ENCODE results near the gene APBA3.
"Not testable (repeated sequence)": the region's sequence is repeated elsewhere in the genome, so short reads cannot be mapped to it uniquely, and the experiment has no call there.

Gene APBA3

DNA sequence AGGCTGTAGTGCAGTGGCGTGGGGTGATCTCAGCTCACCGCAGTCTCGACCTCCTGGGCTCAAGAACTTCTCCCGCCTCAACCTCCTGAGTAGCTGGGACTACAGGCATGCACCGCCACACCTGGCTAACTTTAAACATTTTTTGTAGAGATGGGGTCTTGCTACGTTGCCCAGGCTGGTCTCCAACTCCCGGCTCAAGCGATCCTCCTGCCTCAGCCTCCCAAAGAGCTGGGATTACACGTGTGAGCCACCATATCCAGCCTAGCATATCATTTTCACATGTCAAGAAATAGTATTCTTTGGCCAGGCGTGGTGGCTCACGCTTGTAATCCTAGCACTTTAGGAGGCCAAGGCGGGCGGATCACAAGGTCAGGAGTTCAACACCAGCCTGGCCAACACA lies 3.2 kb downstream of the APBA3 start:
- not testable (repeated sequence) for H3K4me3 ChIP-seq, H3K27ac ChIP-seq

DNA sequence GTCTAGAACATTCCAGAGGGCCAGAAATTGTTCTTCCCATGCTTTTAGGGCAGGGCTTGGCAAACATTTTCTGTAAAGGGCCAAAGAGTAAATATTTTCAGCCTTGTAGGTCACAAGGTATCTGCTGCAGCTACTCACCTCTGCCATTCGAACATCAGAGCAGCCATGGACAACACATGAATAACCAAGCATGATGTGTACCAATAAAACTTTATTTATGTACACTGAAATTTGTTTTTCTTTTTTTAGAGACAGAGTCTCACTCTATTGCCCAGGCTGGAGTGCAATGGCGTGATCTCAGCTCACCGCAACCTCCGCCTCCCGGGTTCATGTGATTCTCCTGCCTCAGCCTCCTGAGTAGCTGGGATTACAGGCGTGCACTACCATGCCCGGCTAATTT lies 3.8 kb downstream of the APBA3 start:
- H3K4me3 ChIP-seq, H3K27ac ChIP-seq: not testable (repeated sequence)

DNA sequence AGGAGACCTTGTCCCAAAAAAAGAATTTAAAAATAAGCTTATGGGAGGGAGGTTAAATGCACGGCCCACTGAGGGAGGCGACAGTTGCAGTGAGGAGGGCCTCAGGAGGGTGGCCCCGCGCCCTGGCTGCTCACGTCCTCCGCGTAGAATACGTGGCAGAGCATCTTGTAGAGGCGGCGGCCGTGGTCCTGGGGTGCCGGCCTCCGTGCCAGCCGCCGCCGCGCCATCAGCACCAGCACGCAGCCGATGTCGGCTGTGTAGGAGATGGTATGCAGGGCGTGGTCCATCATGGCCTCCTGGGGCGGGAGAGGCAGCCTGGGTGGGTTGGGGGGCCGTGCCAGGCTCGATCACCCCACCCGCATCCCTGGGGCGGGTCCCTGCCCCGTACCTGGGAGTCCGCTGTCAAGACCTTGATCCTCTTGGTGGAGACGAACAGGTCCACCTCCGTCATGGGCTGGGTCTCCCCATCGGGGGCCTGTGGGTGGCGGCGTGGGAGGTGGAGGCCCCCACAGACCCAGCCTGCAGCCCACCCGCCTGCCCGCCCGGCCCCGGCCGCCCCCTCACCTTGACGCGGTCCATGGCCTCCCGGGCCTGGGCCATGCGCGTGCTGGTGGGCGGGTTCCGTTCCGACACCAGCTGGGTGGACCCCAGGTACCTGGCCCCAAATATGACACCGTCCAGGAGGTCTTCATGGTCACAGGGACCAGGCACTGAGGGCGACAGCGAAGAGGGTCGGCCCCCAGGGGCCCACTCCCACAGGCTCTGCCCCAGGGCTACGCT lies 7.7 kb downstream of the APBA3 start:
- H3K4me3 ChIP-seq: no peak overlapping the region
- H3K27ac ChIP-seq: no peak overlapping the region

DNA sequence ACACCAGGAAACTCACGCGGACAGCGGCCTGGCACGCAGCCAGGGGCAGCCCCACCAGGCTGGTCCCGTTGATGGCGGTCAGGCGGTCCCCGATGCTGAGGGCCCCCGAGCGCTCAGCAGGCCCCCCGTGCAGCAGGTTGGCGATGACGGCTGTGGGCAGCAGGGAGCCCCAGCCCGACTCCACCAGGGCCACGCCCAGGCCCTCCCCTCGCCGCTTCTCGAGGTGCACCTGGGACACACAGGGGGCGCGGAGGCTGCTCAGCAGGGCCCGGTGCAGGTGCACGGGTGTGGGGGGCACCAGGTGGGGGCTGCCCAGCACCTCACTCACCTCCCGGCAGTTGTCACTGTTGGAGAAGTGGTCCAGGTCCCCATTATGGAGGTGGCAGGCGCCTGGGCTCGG lies 9.0 kb downstream of the APBA3 start:
- Histone ChIP-seq H3K4me3 (no peak overlapping the region), H3K27ac (no peak overlapping the region)

DNA sequence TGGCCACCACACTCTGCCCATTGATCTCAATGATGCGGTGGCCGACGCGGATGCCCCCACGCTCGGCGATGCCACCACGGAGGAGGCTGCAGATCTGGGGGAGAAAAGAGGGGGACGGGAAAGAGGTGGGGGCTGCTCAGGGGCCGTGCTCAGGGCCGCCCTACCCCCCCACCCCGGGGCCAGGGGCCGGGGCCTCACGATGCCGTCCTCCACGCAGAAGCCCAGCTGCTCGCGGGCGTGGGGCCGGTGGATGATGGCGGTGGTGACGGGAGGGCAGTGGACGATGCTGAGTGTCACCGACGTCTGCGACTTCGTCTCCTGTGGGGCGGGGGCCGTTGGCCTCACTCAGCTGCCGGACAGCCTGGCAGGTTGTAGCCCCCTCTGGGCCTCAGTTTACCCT lies 10.3 kb downstream of the APBA3 start:
- H3K27ac ChIP-seq: no peak overlapping the region
- H3K4me3 ChIP-seq: no peak overlapping the region

DNA sequence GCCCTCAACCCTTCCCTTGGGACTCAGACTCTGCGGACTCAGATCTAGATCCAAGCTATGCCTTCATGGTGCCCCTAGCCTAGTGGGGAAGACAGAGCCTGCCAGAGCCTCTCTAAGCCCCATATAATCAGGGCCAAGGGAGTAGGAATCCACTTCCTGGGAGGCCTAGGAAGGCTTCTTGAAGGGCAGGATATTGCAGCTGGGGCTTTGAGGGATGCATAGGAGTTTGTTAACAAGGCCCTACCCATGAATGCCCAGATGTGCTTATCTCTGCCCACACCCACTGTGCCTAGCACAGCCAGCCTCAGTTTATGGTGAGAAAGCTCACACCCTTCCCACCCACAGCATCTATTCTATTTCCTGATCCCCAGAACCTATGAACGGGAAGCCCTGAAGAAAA lies 11.3 kb downstream of the APBA3 start:
- Histone ChIP-seq H3K27ac (no peak overlapping the region), H3K4me3 (no peak overlapping the region)

DNA sequence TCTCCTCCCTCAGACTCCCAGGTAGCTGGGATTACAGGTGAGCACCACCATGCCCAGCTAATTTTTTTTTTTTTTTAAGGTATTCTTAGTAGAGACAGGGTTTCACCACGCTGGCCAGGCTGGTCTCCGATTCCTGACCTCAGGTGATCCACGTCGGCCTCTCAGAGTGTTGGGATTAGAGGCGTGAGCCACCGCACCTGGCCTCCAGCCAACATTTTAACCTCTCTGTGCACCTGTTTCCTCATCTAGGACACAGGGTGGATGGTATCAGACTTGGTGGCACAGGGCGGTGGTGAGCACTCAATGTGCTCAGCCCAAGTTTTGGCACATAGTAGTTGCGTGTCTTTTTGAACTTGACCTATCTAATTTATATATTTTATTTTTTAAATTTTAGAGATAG lies 12.5 kb downstream of the APBA3 start:
- Histone ChIP-seq H3K4me3 (no peak overlapping the region), H3K27ac (no peak overlapping the region)

DNA sequence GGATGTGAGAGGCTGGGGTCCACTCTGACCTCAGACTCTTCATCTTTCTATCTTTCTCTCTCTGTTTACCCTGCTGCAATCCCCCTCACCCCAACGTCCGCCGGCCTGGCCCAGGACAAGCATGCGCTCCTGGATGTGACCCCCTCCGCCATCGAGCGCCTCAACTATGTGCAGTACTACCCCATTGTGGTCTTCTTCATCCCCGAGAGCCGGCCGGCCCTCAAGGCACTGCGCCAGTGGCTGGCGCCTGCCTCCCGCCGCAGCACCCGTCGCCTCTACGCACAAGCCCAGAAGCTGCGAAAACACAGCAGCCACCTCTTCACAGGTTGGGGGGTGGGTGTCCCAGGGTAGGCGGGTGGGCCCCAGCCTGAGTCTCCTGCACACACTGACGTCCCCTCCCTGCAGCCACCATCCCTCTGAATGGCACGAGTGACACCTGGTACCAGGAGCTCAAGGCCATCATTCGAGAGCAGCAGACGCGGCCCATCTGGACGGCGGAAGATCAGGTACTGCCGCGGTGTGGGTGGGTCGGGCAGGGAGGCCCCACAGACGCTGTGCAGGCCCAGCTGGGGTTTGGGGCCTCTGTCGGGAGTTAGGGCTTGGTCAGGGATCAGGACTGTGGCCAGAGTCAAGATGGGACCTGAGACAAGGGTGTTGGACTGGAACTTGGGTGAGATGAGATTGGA lies 15.0 kb downstream of the APBA3 start:
- H3K27ac ChIP-seq: no peak overlapping the region
- no peak overlapping the region for H3K4me3 ChIP-seq

DNA sequence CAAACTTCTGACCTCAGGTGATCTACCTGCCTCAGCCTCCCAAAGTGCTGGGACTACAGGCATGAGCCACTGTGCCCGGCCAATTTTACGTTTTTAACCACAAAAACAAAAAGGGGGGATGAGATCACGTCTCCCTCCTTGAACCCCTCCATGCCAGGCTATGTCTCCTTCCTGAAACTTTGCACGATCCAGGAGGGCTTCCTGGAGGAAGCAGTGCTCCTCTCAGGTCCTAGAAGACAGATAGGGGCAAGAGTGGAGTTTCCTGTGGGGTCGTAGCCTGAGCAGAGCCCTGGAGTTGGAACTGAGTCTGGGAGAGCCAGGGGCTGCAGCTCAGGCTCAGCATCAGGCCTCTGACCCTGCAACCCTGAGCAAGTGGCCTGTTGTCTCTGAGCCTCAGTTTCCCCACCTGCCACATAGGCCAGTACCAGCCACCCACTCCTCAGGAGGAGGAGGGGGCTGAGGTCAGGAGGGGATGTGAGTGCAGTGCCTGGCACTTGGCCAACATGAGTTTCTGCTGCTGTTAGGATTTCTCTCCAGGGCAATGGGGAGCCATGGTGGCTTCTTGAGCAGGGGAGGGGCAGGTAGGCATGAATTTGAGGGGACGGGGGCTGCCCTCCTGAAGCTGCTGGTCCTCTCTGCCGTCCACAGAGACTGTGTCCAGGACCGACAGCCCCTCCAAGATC lies 16.0 kb downstream of the APBA3 start:
- Histone ChIP-seq H3K4me3 (no peak overlapping the region), H3K27ac (no peak overlapping the region)

DNA sequence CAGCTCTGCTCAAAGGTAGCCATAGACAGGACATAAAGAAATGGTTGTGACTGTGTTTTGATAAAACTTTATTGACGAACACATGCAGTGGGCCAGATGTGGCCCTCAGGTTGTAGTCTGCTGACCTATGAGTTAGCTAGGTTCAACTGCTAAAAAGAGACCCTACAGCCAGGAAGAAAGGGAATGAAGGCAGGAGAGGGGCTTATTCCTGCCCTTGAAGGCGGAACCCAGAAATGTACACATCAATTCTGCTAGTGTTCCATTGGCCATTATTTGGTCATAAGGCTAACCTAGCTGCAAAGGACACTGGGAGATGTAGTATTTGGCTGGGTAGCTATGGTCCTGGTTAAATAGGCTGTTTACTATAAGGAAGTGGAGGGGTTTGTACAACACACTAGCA lies 18.0 kb downstream of the APBA3 start:
- H3K4me3 ChIP-seq: no peak overlapping the region
- no peak overlapping the region for H3K27ac ChIP-seq

DNA sequence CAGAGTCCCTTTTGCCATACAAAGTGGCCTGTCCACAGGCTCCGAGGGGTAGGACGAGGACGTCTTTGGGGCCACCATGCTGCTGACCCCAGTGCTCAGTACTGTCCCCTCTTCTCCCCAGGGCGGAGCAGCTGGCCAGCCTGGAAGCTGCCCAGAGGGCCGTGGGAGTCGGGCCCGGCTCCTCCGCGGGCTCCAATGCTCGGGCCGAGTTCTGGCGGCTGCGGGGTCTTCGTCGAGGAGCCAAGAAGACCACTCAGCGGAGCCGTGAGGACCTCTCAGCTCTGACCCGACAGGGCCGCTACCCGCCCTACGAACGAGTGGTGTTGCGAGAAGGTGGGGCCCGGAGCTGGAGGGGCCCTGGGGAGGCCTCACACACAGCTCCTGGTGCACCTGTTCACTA lies 21.1 kb downstream of the APBA3 start:
- H3K27ac ChIP-seq: no peak overlapping the region
- H3K4me3 ChIP-seq: no peak overlapping the region

DNA sequence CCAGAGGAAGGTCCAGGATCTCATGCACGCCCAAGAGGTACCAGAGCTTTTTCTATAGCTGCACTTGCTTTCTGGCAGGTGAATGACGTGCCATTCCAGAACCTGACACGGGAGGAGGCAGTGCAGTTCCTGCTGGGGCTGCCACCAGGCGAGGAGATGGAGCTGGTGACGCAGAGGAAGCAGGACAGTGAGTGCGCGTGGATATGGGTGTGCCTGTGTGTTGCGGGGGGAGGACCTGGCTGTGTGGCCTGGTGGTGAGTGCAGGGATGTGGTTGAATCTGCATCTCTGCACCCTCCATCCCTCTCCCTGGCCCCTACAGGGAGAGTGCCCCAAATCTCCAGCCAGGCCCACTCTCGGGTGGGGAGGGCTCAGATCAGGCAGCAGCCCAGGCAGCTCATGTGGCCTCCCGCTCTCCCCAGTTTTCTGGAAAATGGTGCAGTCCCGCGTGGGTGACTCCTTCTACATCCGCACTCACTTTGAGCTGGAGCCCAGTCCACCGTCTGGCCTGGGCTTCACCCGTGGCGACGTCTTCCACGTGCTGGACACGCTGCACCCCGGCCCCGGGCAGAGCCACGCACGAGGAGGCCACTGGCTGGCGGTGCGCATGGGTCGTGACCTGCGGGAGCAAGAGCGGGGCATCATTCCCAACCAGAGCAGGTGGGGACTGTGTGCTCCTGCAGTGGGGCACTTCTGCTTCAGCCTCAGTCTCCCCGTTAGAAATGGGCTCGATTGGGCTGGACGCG lies 22.8 kb downstream of the APBA3 start:
- no peak overlapping the region for H3K27ac ChIP-seq
- H3K4me3 ChIP-seq: no peak overlapping the region

DNA sequence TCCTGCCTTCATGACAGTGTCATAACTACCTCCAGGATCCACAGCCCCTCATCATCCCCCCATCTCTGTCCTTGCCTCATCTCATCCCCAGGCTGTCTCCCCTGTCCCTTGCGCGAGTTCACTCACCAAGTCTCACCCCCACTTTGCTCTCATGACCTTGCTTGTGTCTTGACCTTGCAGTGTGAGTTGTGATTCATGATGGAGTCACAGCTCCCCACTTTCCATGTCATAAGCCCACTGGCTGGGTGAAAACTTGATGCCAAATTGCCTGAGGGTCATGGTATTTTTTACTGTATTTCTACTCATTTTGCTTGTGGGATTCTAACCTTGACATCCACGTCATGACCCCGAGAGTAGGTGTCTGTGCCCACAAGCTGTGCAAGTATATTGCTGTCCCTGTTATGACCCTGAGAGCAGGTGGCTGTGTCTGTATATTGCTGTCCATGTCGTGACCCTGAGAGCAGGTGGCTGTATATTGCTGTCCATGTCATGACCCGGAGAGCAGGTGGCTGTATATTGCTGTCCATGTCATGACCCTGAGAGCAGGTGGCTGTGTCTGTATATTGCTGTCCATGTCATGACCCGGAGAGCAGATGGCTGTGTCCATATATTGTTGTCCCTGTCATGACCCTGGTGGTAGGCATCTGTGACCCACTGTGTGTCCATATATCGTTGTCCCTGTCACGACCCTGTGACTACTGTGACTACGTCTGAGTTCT lies 23.8 kb downstream of the APBA3 start:
- Histone ChIP-seq H3K4me3 (no peak overlapping the region), H3K27ac (no peak overlapping the region)

DNA sequence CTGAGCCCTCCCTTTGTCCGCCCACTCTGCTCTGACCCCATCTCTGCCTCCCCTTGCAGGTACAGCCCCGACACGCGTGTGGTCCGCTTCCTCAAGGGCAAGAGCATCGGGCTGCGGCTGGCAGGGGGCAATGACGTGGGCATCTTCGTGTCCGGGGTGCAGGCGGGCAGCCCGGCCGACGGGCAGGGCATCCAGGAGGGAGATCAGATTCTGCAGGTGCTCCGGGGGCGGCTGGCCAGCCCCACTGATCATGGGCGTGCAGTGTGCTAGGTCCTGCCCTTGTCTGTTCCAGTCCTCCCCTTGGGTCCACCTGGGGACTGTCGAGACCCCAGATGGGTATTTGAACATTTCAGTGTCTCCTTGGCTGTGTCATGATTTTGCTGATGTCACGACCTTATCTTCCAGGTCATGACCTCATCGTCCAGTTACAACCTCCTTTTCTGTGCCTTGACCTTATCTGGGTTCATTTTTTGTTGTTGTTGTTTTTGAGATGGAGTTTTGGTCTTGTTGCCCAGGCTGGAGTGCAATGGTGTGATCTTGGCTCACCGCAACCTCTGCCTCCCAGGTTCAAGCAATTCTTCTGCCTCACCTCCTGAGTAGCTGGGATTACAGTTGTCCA lies 25.3 kb downstream of the APBA3 start:
- H3K27ac ChIP-seq: no peak overlapping the region
- H3K4me3 ChIP-seq: no peak overlapping the region

DNA sequence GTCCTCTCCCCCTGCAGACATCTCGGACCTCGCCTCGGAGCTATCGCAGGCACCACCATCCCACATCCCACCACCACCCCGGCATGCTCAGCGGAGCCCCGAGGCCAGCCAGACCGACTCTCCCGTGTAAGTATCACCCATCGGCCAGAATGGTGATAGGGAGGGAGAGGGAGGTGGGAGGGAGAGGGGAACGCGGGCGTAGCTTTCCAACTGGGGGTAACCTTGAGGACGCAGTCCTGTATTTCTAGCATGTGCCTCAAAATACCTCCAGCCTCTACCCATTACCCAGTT lies 27.2 kb downstream of the APBA3 start:
- Histone ChIP-seq H3K4me3 (no peak overlapping the region), H3K27ac (no peak overlapping the region)

DNA sequence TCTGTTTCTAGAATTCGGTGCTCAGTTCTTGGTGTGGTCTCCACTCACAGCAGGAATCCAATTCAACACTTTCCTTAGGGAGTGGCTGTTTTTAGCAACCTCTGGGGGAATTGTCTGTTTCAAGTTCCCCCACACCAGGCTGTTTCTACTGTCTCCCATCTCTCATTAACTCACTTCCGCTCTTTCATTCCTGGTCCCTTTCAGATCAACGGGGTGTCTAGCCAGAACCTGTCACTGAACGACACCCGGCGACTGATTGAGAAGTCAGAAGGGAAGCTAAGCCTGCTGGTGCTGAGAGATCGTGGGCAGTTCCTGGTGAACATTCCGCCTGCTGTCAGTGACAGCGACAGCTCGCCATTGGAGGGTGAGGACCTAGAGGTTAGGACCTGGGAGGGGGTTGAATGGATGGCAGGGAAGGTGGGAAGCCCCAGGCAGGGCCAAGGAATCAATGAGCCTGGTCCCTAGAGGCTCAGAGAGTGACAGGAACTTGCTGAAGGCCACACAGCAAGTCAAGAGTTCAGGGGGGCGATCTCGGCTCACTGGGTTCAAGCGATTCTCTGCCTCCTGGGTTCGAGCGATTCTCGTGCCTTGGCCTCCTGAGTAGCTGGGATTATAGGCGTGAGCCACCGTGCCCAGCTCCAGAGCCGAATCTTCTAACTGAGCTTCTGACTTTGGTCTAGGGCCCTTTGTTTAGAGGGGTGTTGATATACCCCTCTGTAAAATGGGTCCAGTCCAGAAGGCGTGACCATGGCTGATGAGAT lies 27.8 kb downstream of the APBA3 start:
- Histone ChIP-seq H3K27ac (no peak overlapping the region), H3K4me3 (no peak overlapping the region)

DNA sequence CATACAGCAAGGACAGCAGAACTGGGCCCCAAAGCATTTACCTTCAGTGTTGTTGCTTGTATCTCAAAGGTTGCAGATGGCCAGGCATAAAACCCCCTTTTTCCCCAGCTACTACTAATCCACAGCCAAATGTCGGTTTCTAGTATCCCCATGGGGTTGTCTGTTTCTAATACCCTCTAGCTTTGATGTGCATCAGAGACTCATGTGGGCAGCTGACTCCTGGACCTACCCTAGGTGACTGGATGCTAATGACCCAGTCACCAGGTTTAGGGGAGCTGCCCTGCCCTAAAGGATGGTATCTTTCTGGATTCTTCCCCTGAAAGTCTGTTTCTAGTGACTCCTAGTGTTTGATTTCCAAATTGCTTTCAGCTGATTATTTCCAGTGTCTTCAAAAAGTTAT lies 29.4 kb downstream of the APBA3 start:
- Histone ChIP-seq H3K4me3 (no peak overlapping the region), H3K27ac (no peak overlapping the region)

DNA sequence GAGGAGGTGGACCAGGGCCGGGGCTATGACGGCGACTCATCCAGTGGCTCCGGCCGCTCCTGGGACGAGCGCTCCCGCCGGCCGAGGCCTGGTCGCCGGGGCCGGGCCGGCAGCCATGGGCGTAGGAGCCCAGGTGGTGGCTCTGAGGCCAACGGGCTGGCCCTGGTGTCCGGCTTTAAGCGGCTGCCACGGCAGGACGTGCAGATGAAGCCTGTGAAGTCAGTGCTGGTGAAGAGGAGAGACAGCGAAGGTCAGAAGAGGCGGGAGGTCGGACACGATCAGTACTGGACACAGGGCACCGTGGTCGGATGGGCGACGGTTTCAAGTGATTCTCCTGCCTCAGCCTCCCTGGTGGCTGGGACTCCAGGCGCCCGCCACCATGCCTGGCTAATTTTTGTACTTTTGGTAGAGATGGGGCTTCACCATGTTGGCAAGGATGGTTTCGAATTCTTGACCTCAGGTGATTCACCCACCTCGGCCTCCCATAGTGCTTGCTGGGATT lies 31.0 kb downstream of the APBA3 start:
- Histone ChIP-seq H3K4me3 (no peak overlapping the region), H3K27ac (no peak overlapping the region)
